HL-60 (cell line): Measurements from ENCODE around the gene SLC24A3.

ENCODE experiments used
- DNase-seq, 2 experiments: peaks; one replicate each; pipeline ENCODE4 v3.0.0-alpha.2; 2010 to 2020; ENCODE audit warnings: low read depth in 1 of 2, low spot score in 1 of 2
- H3K27ac ChIP-seq: fragments of 250-450 bp; sonication (Bioruptor Pico); replicated peaks from 2 replicates; pipeline ENCODE4 v1.5.1; 2020; ENCODE audit warnings: mild to moderate bottlenecking, moderate library complexity
- H3K27me3 ChIP-seq: fragments of 250-450 bp; sonication (Bioruptor Pico); 2 replicates; pipeline ENCODE4 v1.5.1; 2021; ENCODE audit warnings: mild to moderate bottlenecking, moderate library complexity; ENCODE audit not compliant: insufficient read depth, poor library complexity, severe bottlenecking
- H3K4me3 ChIP-seq: replicated peaks from 2 replicates; pipeline ENCODE4 v1.5.1; 2011; ENCODE audit warnings: mild to moderate bottlenecking, control low read depth, low read length; ENCODE audit not compliant: insufficient read depth
- GABPA ChIP-seq: IDR thresholded peaks from 2 replicates; pipeline ENCODE4 v1.6.1; 2012; ENCODE audit warnings: low read depth
- POLR2AphosphoS5 ChIP-seq: IDR thresholded peaks from 2 replicates; pipeline ENCODE4 v1.6.1; 2012; ENCODE audit warnings: low read depth
- SPI1 ChIP-seq: IDR thresholded peaks from 2 replicates; pipeline ENCODE4 v1.6.1; 2012; ENCODE audit warnings: low read depth, mild to moderate bottlenecking, borderline replicate concordance
- TF ChIP-seq, protein P1 (sequence below): IDR thresholded peaks from 2 replicates; pipeline ENCODE4 v1.6.1; 2012; ENCODE audit warnings: low read depth; ENCODE audit not compliant: insufficient replicate concordance
- TF ChIP-seq, protein P2 (sequence below): IDR thresholded peaks from one replicate; pipeline ENCODE4 v1.5.1; 2011; ENCODE audit warnings: low read length, control low read depth, inconsistent platforms; ENCODE audit not compliant: insufficient read depth

SLC24A3 gene

DNA sequence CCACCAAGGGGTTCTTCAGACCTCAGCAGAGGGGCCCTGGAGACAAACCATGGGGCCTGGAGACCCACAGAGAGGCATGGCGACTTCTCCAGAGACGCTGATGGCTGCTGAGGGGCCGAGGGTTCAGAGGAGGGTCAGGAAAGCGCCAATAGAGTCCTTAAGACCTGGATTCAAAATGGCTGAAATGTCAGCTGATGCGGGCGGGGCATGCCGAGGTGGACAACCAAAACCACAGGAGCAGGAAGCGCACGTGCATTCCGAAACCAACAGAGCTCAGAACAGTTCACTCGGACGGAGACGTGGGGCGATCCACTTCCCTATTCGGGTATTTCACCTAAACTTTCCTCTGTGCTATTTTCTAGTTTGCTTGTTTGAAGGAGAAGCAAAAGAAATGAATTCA, 445.7 kb downstream of the SLC24A3 start:
- H3K27me3 ChIP-seq = no peaks in the 10 kb centered on the region

GRCh38 chr20:19659448-19659847, 447.0 kb downstream of the SLC24A3 start:
- no peak overlapping the region for H3K27ac ChIP-seq
- no peak for DNase-seq
- no peak overlapping the region for H3K4me3 ChIP-seq
- no peaks in the 10 kb centered on the region for H3K27me3 ChIP-seq
- TF ChIP-seq SPI1 (no peak), POLR2AphosphoS5 (no peak), GABPA (no peak)
- TF ChIP-seq, protein P1, sequence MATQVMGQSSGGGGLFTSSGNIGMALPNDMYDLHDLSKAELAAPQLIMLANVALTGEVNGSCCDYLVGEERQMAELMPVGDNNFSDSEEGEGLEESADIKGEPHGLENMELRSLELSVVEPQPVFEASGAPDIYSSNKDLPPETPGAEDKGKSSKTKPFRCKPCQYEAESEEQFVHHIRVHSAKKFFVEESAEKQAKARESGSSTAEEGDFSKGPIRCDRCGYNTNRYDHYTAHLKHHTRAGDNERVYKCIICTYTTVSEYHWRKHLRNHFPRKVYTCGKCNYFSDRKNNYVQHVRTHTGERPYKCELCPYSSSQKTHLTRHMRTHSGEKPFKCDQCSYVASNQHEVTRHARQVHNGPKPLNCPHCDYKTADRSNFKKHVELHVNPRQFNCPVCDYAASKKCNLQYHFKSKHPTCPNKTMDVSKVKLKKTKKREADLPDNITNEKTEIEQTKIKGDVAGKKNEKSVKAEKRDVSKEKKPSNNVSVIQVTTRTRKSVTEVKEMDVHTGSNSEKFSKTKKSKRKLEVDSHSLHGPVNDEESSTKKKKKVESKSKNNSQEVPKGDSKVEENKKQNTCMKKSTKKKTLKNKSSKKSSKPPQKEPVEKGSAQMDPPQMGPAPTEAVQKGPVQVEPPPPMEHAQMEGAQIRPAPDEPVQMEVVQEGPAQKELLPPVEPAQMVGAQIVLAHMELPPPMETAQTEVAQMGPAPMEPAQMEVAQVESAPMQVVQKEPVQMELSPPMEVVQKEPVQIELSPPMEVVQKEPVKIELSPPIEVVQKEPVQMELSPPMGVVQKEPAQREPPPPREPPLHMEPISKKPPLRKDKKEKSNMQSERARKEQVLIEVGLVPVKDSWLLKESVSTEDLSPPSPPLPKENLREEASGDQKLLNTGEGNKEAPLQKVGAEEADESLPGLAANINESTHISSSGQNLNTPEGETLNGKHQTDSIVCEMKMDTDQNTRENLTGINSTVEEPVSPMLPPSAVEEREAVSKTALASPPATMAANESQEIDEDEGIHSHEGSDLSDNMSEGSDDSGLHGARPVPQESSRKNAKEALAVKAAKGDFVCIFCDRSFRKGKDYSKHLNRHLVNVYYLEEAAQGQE = no peak
- TF ChIP-seq, protein P2, sequence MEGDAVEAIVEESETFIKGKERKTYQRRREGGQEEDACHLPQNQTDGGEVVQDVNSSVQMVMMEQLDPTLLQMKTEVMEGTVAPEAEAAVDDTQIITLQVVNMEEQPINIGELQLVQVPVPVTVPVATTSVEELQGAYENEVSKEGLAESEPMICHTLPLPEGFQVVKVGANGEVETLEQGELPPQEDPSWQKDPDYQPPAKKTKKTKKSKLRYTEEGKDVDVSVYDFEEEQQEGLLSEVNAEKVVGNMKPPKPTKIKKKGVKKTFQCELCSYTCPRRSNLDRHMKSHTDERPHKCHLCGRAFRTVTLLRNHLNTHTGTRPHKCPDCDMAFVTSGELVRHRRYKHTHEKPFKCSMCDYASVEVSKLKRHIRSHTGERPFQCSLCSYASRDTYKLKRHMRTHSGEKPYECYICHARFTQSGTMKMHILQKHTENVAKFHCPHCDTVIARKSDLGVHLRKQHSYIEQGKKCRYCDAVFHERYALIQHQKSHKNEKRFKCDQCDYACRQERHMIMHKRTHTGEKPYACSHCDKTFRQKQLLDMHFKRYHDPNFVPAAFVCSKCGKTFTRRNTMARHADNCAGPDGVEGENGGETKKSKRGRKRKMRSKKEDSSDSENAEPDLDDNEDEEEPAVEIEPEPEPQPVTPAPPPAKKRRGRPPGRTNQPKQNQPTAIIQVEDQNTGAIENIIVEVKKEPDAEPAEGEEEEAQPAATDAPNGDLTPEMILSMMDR = no peak

More for the DNA sequence above, 445.7 kb downstream of the SLC24A3 start:
- DNase-seq = peak; percentile 49 to 77
- TF ChIP-seq, protein P2 = no peak
- TF ChIP-seq SPI1 (peak; percentile 97), GABPA (no peak)
- Histone ChIP-seq H3K4me3 (peak overlapping the region; percentile 25), H3K27ac (no peak overlapping the region; the same call in 1 of the 2 replicates)

DNA sequence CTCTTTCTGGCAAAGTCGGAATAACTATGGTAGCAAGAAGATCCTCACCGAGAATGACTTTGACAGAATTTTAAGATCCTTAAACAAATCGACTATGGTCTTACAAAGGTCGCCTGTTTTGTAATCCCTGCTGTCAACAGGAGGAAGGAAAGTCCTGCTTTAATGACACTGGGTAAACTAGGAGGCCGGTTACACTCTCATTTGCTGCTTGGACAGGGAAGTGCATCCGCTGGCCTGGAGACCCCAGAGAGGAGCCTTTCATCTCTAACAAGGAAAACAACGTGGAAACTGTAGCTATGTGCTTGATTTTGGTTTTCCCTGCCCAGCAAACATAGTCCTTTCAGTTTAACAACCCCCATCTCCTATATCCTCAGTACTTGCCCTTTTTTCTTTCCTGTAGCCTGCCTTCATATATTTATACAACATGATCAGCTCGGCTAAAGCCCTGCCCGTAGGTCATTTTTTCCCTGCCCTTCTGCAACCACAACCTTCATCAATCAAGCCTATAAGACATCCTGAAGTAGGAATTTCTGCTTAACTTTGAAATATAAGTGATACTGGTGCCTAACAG, 448.5 kb downstream of the SLC24A3 start:
- Histone ChIP-seq H3K27me3 (no peaks in the 10 kb centered on the region), H3K27ac (no peak overlapping the region), H3K4me3 (no peak overlapping the region)
- TF ChIP-seq, protein P2 = no peak
- TF ChIP-seq SPI1 = no peak
- no peak for TF ChIP-seq GABPA
- TF ChIP-seq, protein P1 = no peak
- TF ChIP-seq POLR2AphosphoS5 = no peak
- no peak for DNase-seq
